GM12801 (cell line): ENCODE measurements around the gene TATDN2.

Source experiments
- CTCF ChIP-seq: IDR thresholded peaks from one replicate; pipeline ENCODE4 v1.5.1; 2011; ENCODE audit warnings: control low read depth; ENCODE audit not compliant: insufficient read length; ENCODE audit errors: extremely low read depth

TATDN2 gene

GRCh38 chr3:10299679-10300078 is 51.4 kb downstream of the TATDN2 start:
- TF ChIP-seq CTCF = no peak

- TF ChIP-seq CTCF = no peak
Measured at GRCh38 chr3:10300087-10300486, 51.8 kb downstream of the TATDN2 start.

- TF ChIP-seq CTCF = no peak
Measured at GRCh38 chr3:10303105-10303504, 54.8 kb downstream of the TATDN2 start.

- no peak for TF ChIP-seq CTCF
Measured at GRCh38 chr3:10303785-10304184, 55.5 kb downstream of the TATDN2 start.

- no peak for TF ChIP-seq CTCF
Measured at GRCh38 chr3:10304905-10305304, 56.6 kb downstream of the TATDN2 start.

GRCh38 chr3:10305331-10305902 is 57.2 kb downstream of the TATDN2 start:
- no peak for TF ChIP-seq CTCF

GRCh38 chr3:10306156-10306555 is 57.9 kb downstream of the TATDN2 start:
- TF ChIP-seq CTCF = no peak

GRCh38 chr3:10308678-10309077 is 60.4 kb downstream of the TATDN2 start:
- TF ChIP-seq CTCF = no peak
